Activated effector memory CD4-positive, alpha-beta T cell treated with Interleukin-2 at 50 U/mL for 16 hours (primary cell): ENCODE results near the gene POC1A.

ENCODE experiments used
- DNase-seq: peaks from one replicate; pipeline ENCODE4 v3.0.0-alpha.2; 2020

The POC1A gene

GRCh38 chr3:52126036-52126435 is 28.2 kb downstream of the POC1A start:
- DNase-seq, result no peak

GRCh38 chr3:52124766-52125165 is 29.5 kb downstream of the POC1A start:
- DNase-seq, result no peak

GRCh38 chr3:52124126-52124525 is 30.1 kb downstream of the POC1A start:
- no peak for DNase-seq

- DNase-seq, result peak; percentile 64
Observed at GRCh38 chr3:52123106-52123725, 31.0 kb downstream of the POC1A start.

GRCh38 chr3:52122491-52122890 is 31.7 kb downstream of the POC1A start:
- DNase-seq, result no peak

- DNase-seq, result no peak
Observed at GRCh38 chr3:52121813-52122212, 32.4 kb downstream of the POC1A start.

- no peak for DNase-seq
Observed at GRCh38 chr3:52121464-52121805, 32.8 kb downstream of the POC1A start.

GRCh38 chr3:52120556-52121463 is 33.4 kb downstream of the POC1A start:
- no peak for DNase-seq

GRCh38 chr3:52119826-52120225 is 34.4 kb downstream of the POC1A start:
- no peak for DNase-seq

- no peak for DNase-seq
Observed at GRCh38 chr3:52119099-52119498, 35.1 kb downstream of the POC1A start.

- DNase-seq, result no peak
Observed at GRCh38 chr3:52118156-52118875, 35.9 kb downstream of the POC1A start.

GRCh38 chr3:52117537-52117936 is 36.7 kb downstream of the POC1A start:
- DNase-seq, result no peak

GRCh38 chr3:52112056-52112455 is 42.2 kb downstream of the POC1A start:
- DNase-seq, result no peak

- no peak for DNase-seq
Observed at GRCh38 chr3:52110502-52110901, 43.7 kb downstream of the POC1A start.

GRCh38 chr3:52109611-52110301 is 44.5 kb downstream of the POC1A start:
- DNase-seq, result no peak

GRCh38 chr3:52108302-52109232 is 45.7 kb downstream of the POC1A start:
- DNase-seq, result no peak

GRCh38 chr3:52106951-52107611 is 47.1 kb downstream of the POC1A start:
- no peak for DNase-seq

GRCh38 chr3:52104684-52105640 is 49.3 kb downstream of the POC1A start:
- no peak for DNase-seq

- DNase-seq, result no peak
Observed at GRCh38 chr3:52102934-52103333, 51.3 kb downstream of the POC1A start.

GRCh38 chr3:52099001-52099401 is 55.2 kb downstream of the POC1A start:
- no peak for DNase-seq
